ENCODE results near the gene ATP13A2.
"Not testable (repeated sequence)": the region's sequence is repeated elsewhere in the genome, so short reads cannot be mapped to it uniquely, and the experiment has no call there.

Gene ATP13A2

DNA sequence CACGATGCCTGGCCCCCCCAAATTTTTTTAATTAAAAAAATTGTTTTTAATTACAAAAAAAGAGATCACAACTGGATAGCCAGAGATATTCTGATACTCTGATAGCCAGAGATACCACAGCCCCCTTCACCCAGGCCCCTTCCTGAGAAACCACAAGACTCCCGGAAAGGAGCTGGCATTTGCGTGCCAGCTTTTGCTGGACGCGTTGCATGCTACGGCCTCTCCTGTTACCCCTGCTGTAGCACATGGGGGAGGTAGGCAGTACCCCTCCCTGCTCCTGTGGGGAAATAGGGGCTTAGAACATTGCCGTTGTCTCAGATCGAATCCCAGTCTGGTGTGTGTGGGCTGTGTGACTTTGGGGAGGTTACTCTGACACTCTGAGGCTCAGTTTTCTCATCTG is 54.0 kb downstream of the ATP13A2 start:
- DNase-seq (ENCODE audit: low read depth in 2 of 2), result no peak

DNA sequence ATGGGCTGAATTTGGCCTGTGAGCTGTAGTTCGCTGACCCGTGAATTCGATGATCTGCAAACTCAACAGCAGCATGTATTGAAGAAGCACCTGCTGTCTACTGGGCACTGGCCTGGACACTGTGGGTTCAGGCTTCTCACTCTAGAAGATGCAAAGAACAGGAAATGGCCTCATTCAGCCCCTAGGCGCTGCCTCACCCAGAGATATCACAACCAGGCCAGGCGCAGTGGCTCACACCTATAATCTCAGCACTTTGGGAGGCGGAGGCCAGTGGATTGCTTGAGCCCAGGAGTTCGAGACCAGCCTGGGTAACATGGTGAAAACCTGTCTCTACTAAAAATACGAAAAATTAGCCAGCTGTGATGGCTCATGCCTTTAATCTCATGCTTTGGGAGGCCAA is 55.0 kb downstream of the ATP13A2 start:
- DNase-seq (ENCODE audit: low read depth in 2 of 2), result no peak

DNA sequence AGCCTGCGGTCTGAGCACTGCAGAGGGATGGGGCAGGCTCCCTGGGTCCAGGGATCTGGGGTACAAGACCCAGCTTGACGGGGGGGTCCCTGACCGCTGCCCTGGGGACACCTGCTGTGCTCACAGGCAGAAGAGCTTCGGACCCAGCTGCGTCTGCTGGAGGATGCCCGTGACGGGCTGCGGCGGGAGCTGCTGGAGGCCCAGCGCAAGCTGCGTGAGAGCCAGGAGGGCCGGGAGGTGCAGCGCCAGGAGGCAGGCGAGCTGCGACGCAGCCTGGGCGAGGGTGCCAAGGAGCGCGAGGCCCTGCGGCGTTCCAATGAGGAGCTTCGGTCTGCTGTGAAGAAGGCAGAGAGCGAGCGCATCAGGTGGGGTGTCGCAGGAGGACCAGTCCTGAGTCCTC is 56.5 kb downstream of the ATP13A2 start:
- no peak for DNase-seq (ENCODE audit: low read depth in 2 of 2)

DNA sequence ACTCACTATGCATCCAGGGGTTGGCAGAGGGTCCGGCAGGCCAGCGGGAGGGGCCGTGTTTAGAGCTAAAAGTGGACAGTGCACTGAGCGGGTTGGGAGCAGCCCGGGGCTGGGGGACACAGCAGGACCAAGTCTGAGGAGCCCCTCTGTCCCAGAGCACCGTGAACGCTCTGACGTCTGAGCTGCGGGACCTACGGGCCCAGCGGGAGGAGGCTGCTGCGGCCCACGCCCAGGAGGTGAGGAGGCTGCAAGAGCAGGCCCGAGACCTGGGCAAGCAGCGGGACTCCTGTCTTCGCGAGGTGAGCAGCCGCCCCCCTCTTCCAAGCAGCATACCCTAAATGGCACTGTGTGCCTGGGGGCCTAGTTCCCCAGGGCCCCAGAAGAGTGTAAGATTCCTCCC is 57.1 kb downstream of the ATP13A2 start:
- no peak for DNase-seq (ENCODE audit: low read depth in 2 of 2)

DNA sequence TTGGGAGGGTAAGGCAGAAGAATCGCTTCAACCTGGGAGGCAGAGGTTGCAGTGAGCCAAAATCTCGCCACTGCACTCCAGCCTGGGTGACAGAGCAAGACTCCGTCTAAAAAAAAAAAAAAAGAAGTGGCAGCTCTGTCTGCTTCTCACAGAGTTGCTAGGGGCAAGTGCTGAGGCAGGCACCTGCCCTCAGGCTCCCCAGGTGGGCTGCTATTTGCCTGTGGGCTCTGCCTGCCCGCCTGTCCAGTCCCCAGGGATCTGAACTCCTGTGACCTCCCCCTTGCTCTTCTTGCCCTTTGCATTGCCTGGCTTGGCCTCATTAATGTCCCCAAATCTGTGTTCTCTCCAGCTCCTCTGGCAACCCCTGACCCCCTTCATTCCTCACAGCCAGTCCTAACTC is 59.4 kb downstream of the ATP13A2 start:
- not testable (repeated sequence) for DNase-seq (ENCODE audit: low read depth in 2 of 2)

DNA sequence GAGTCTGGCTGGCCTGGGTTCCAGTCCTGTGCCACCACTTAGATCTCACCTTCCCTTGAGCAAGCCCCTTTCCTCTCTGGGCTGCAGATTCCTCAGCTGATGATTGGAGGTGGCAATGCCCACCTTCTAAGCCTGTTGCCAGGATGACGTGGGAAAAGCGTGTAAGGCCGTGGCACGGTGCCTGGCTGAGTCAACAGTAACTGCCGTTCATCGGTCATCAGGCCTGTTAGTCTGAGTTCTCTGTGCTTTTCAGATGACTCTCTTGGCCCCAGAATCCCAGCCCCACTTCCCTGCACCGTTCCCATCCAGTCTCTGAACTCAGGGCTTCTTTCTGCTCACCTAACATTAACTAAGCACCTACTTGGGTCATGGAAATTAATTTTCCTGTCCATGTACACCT is 62.7 kb downstream of the ATP13A2 start:
- DNase-seq (ENCODE audit: low read depth in 2 of 2), result not testable (repeated sequence)

DNA sequence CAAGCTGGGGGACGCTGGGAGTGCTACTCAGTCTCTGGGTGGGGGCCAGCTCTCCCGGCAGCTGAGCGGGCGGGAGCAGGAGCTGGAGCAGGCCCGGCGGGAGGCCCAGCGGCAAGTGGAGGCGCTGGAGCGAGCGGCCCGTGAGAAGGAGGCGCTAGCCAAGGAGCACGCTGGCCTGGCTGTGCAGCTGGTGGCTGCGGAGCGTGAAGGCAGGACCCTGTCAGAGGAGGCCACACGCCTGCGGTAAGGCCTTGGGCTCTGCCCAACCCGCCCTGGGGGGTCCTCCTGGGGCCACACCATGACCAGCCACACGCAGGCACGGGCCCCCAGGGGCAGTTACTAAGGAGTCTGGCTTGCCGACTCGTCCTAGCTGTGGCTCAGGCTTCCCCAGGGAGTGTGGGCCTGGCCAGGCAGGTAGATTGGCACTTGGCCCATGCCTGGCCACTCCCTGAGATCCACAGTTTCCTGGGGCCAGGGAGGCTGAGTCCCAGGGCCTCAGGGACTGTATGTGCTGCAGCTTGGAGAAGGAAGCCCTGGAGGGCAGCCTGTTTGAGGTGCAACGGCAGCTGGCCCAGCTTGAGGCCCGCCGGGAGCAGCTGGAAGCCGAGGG is 63.3 kb downstream of the ATP13A2 start:
- not testable (repeated sequence) for DNase-seq (ENCODE audit: low read depth in 2 of 2)

DNA sequence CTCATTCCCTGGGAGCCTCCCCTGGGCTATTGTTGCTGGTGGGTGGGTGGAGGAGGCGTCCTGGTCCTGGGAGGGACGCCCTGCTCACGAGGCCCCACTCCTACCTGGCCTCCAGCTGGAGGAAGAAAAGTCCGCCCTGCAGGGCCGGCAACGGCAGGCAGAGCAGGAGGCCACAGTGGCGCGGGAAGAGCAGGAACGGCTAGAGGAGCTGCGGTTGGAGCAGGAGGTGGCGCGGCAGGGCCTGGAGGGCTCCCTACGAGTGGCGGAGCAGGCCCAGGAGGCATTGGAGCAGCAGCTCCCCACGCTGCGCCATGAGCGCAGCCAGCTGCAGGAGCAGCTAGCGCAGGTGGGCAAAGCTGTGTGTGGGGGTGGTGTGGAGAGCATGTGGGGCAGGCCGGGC is 65.1 kb downstream of the ATP13A2 start:
- no peak for DNase-seq (ENCODE audit: low read depth in 2 of 2)

DNA sequence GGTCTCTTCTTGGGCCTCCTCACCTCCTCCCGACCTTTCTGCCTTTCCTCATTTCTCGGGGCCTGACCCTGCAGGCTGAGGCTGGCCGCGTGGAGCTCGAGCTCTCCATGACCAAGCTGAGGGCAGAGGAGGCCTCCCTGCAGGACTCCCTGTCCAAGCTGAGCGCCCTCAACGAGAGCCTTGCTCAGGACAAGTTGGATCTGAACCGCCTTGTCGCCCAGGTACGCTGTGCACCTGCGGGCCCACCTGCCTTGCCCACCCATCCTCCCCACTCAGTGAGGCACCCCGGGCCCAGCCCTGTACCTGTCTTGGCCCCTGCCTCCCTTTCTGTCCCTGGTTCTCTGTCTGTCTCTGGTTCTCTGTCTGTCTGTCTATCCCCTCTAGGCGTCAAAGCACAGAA is 65.5 kb downstream of the ATP13A2 start:
- not testable (repeated sequence) for DNase-seq (ENCODE audit: low read depth in 2 of 2)

DNA sequence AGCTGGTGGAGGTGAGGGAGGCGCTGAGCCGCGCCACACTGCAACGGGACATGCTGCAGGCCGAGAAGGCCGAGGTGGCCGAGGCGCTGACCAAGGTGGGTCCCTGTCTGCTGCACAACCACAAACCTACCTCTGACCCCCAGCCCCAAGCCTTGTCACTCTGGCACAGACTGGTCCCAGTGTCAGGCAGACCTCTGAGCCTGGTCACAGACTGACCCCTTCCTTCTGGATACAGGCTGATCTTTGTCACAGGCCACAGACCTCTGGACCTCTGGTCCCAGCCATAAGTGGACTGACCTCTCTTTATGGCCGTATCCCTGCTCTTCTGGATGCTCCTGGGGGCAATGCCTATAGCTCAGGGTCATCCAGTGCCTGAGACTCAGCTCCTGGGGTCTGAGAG is 66.2 kb downstream of the ATP13A2 start:
- DNase-seq (ENCODE audit: low read depth in 2 of 2), result not testable (repeated sequence)

DNA sequence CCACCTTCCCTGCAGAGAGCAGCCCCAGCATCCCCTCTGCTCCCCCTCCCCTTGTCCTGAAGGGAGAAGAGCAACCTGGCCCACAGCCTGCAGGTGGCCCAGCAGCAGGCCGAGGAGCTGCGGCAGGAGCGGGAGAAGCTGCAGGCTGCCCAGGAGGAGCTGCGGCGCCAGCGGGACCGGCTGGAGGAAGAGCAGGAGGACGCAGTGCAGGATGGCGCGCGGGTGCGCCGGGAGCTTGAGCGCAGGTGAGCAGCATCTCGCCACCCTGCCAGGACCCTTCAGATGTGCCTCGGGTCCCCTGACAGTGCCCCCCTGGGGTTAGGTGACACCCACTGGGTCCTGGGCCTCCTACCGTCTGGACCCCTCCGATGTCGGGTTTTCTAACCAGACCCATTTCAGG is 67.7 kb downstream of the ATP13A2 start:
- no peak for DNase-seq (ENCODE audit: low read depth in 2 of 2)

DNA sequence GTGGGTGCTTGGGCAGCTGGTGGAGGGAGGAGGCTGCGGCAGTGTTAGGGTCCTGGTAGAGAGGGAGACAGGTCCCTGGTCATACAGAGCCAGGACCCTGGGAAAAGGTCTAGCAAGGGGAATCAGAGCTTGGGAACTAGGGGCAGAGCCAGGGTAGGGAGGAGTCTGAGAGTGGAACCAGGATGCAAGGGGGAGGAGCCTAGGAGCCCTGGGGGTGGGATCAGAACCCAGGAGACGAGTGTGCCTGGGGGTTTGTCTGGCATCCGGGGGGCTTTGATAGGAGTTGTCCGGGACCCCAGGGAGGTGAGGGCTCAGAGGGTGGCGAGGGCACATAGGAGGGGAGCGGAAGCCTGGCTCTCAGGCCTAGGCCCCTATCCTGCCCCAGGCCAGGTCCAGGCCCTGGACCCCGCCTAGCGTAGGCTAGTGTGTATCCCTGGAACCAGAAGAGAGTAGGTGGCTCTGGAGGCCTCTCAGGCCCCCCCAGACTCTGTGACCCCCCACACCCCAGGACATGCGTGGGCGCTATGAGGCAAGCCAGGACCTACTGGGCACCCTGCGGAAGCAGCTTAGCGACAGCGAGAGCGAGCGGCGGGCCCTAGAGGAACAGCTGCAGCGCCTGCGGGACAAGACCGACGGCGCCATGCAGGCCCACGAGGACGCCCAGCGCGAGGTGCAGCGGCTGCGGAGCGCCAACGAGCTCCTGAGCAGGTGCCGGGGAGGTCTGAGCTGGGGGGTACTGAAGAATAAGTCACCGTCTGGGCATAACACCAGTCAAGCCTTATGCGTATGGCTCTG is 72.1 kb downstream of the ATP13A2 start:
- not testable (repeated sequence) for DNase-seq (ENCODE audit: low read depth in 2 of 2)

DNA sequence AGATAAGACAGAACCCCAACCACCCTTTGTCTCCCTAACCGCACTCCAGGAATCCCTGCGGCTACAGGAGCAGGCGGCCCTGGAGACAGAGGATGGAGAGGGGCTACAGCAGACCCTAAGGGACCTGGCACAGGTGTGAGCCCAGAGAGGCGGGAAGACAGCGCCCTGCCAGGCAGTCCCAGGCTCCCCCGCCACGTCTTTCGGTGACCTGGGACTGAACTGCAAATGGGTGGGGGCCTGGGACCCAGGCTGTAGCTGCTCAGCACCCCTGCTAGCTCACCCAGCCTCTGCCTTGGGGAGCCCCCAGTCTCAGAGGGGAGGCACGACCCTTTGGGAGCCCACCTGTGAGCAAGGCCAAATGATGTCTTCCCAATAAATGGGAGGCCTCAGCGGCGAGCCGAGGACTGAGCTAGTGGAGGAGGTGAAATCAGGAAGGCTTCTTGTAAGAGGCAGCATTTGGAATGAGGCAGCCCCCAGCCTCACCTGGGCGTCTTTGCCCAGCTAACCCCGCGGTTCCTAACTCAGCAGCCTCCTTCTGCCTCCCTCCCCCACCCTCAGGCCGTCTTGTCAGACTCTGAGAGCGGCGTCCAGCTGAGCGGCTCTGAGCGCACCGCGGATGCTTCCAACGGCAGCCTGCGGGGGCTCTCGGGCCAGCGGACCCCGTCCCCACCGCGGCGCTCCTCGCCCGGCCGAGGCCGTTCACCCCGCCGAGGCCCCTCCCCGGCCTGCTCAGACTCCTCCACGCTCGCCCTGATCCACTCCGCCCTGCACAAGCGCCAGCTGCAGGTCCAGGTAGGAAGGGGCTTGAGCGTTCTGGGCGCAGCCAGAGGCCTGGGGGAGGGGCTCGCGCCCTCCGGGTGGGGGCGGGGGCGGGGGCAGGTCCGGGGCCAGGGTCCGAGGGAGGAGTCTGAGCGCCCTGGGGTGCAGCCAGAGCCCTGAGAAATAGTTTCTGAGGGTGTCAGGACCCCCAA is 73.1 kb downstream of the ATP13A2 start:
- DNase-seq (ENCODE audit: low read depth in 2 of 2), result no peak

DNA sequence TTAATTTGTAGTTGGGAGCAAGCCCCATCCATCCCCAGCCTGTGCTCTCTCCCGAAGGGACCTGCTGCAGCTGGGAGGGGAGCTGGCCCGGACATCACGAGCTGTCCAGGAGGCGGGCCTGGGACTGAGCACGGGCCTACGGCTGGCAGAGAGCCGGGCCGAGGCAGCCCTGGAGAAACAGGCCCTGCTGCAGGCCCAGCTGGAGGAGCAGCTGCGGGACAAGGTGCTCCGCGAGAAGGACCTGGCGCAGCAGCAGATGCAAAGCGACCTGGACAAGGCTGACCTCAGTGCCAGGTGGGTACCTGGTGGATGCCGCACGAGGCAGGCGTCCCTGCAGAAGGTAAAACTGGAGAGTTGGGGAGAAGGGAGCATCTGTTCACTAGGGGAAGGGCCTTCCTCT is 75.1 kb downstream of the ATP13A2 start:
- not testable (repeated sequence) for DNase-seq (ENCODE audit: low read depth in 2 of 2)

All from stimulated activated CD8-positive, alpha-beta memory T cell treated with anti-CD3 and anti-CD28 coated beads, Interleukin-7, amount 100 ng/mL, for 4 hours (primary cell).